Measurements from ENCODE around the gene NBPF3.

- TF ChIP-seq POLR2A (IDR thresholded peaks at IDR 0.05) (no peak), EP300 (IDR thresholded peaks at IDR 0.05; ENCODE audit: low read depth) (no peak), POLR2AphosphoS5 (IDR thresholded peaks at IDR 0.05) (no peak)
- TF ChIP-seq, protein P1, sequence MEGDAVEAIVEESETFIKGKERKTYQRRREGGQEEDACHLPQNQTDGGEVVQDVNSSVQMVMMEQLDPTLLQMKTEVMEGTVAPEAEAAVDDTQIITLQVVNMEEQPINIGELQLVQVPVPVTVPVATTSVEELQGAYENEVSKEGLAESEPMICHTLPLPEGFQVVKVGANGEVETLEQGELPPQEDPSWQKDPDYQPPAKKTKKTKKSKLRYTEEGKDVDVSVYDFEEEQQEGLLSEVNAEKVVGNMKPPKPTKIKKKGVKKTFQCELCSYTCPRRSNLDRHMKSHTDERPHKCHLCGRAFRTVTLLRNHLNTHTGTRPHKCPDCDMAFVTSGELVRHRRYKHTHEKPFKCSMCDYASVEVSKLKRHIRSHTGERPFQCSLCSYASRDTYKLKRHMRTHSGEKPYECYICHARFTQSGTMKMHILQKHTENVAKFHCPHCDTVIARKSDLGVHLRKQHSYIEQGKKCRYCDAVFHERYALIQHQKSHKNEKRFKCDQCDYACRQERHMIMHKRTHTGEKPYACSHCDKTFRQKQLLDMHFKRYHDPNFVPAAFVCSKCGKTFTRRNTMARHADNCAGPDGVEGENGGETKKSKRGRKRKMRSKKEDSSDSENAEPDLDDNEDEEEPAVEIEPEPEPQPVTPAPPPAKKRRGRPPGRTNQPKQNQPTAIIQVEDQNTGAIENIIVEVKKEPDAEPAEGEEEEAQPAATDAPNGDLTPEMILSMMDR (IDR thresholded peaks at IDR 0.05): no peak
Measured at GRCh38 chr1:21525340-21525717, 85.4 kb downstream of the NBPF3 start.
